Measurements from ENCODE around the gene TEF. TPM values are rescaled to one million over a fixed set of nuclear protein-coding genes. Genes with fewer than 3 reads are reported as not detected.

TEF gene
- total RNA-seq, 1 experiment from 2014 or later: 3.9 TPM

GRCh38 chr22:41358927-41359326, 22.8 kb upstream of the TEF start:
- Histone ChIP-seq H3K27me3 (replicated peaks; ENCODE audit: insufficient read depth, low read depth, low read length, poor library complexity) (no peaks in the 10 kb centered on the region), H3K4me3 (ENCODE audit: low read depth, low read length, poor library complexity, severe bottlenecking) (no peak overlapping the region), H3K9me3 (ENCODE audit: low read depth, low read length, poor library complexity, severe bottlenecking) (no peaks in the 10 kb centered on the region), H3K4me1 (ENCODE audit: insufficient read depth, low read length, poor library complexity, severe bottlenecking) (no peaks in the 10 kb centered on the region), H3K27ac (ENCODE audit: low read depth, low read length, poor library complexity, severe bottlenecking) (no peak overlapping the region), H3K36me3 (ENCODE audit: insufficient read depth, low read length, poor library complexity, severe bottlenecking) (peaks cover 31% of the 10 kb centered on the region)
- no peak for DNase-seq (ENCODE audit: low spot score)
- TF ChIP-seq CTCF (conservative IDR thresholded peaks at IDR 0.05; ENCODE audit: low read depth, low read length) (no peak), EZH2 (IDR thresholded peaks at IDR 0.05; ENCODE audit: borderline replicate concordance, low read depth, low read length, poor library complexity, severe bottlenecking) (no peak)
- CTCF ChIA-PET: no interaction called here
- intact Hi-C loops (cut with micrococcal nuclease; ENCODE audit: unreplicated experiment): no loop called here
- POLR2A ChIA-PET (ENCODE audit: low non-redundant PET): no interaction called here
- no TSS peak for BruUV-seq (replicated peaks)

- Histone ChIP-seq H3K4me1 (ENCODE audit: insufficient read depth, low read length, poor library complexity, severe bottlenecking) (no peaks in the 10 kb centered on the region), H3K27ac (ENCODE audit: low read depth, low read length, poor library complexity, severe bottlenecking) (no peak overlapping the region), H3K36me3 (ENCODE audit: insufficient read depth, low read length, poor library complexity, severe bottlenecking) (peaks cover 27% of the 10 kb centered on the region), H3K4me3 (ENCODE audit: low read depth, low read length, poor library complexity, severe bottlenecking) (no peak overlapping the region), H3K9me3 (ENCODE audit: low read depth, low read length, poor library complexity, severe bottlenecking) (no peaks in the 10 kb centered on the region), H3K27me3 (replicated peaks; ENCODE audit: insufficient read depth, low read depth, low read length, poor library complexity) (no peaks in the 10 kb centered on the region)
- ChIA-PET POLR2A (ENCODE audit: low non-redundant PET) (no interaction called here), CTCF (no interaction called here)
- no peak for TF ChIP-seq EZH2 (IDR thresholded peaks at IDR 0.05; ENCODE audit: borderline replicate concordance, low read depth, low read length, poor library complexity, severe bottlenecking)
- TF ChIP-seq CTCF (conservative IDR thresholded peaks at IDR 0.05; ENCODE audit: low read depth, low read length): no peak
- TSS peak; percentile 69 for BruUV-seq (replicated peaks)
- DNase-seq (ENCODE audit: low spot score): no peak
- intact Hi-C loops (cut with micrococcal nuclease; ENCODE audit: unreplicated experiment): no loop called here
These were observed 22.4 kb upstream of the TEF start for GRCh38 chr22:41359376-41359775.

GRCh38 chr22:41360126-41360525, 21.6 kb upstream of the TEF start:
- POLR2A ChIA-PET (ENCODE audit: low non-redundant PET): no interaction called here
- no peak for DNase-seq (ENCODE audit: low spot score)
- peaks cover 25% of the 10 kb centered on the region for H3K36me3 ChIP-seq (ENCODE audit: insufficient read depth, low read length, poor library complexity, severe bottlenecking)

More at GRCh38 chr22:41360126-41360525, 21.6 kb upstream of the TEF start:
- no TSS peak for BruUV-seq (replicated peaks)
- intact Hi-C loops (cut with micrococcal nuclease; ENCODE audit: unreplicated experiment): no loop called here
- no peak overlapping the region for H3K4me3 ChIP-seq (ENCODE audit: low read depth, low read length, poor library complexity, severe bottlenecking)
- H3K9me3 ChIP-seq (ENCODE audit: low read depth, low read length, poor library complexity, severe bottlenecking): no peaks in the 10 kb centered on the region
- H3K4me1 ChIP-seq (ENCODE audit: insufficient read depth, low read length, poor library complexity, severe bottlenecking): no peaks in the 10 kb centered on the region
- no peaks in the 10 kb centered on the region for H3K27me3 ChIP-seq (replicated peaks; ENCODE audit: insufficient read depth, low read depth, low read length, poor library complexity)
- TF ChIP-seq EZH2 (IDR thresholded peaks at IDR 0.05; ENCODE audit: borderline replicate concordance, low read depth, low read length, poor library complexity, severe bottlenecking) (no peak), CTCF (conservative IDR thresholded peaks at IDR 0.05; ENCODE audit: low read depth, low read length) (no peak)
- no peak overlapping the region for H3K27ac ChIP-seq (ENCODE audit: low read depth, low read length, poor library complexity, severe bottlenecking)
- CTCF ChIA-PET: no interaction called here
